Measurements from ENCODE around the gene RFLNA.
A peak's percentile ranks its signal among the peaks of the same experiment; 100 is the strongest.

Gene RFLNA

GRCh38 chr12:124347335-124347734 is 52.4 kb downstream of the RFLNA start:
- no peak for DNase-seq (ENCODE audit: low read depth)
- TF ChIP-seq CTCF (IDR thresholded peaks at IDR 0.05; ENCODE audit: low read length, missing control alignments) = no peak

GRCh38 chr12:124347805-124348658 is 53.1 kb downstream of the RFLNA start:
- DNase-seq (ENCODE audit: low read depth) = no peak
- no peak overlapping the region for H3K4me3 ChIP-seq (replicated peaks; ENCODE audit: low read depth, low read length)
- peak; percentile 46 for TF ChIP-seq CTCF (IDR thresholded peaks at IDR 0.05; ENCODE audit: low read length, missing control alignments)

More at GRCh38 chr12:124347335-124347734, 52.4 kb downstream of the RFLNA start:
- H3K4me3 ChIP-seq (replicated peaks; ENCODE audit: low read depth, low read length) = no peak overlapping the region

- no peak for DNase-seq (ENCODE audit: low read depth)
- TF ChIP-seq CTCF (IDR thresholded peaks at IDR 0.05; ENCODE audit: low read length, missing control alignments) = no peak
- no peak overlapping the region for H3K4me3 ChIP-seq (replicated peaks; ENCODE audit: low read depth, low read length)
These were observed 53.9 kb downstream of the RFLNA start for GRCh38 chr12:124348659-124349380.

- DNase-seq (ENCODE audit: low read depth) = no peak
- no peak overlapping the region for H3K4me3 ChIP-seq (replicated peaks; ENCODE audit: low read depth, low read length)
- TF ChIP-seq CTCF (IDR thresholded peaks at IDR 0.05; ENCODE audit: low read length, missing control alignments) = no peak
These were observed 55.6 kb downstream of the RFLNA start for GRCh38 chr12:124350491-124350890.

- TF ChIP-seq CTCF (IDR thresholded peaks at IDR 0.05; ENCODE audit: low read length, missing control alignments) = no peak
- H3K4me3 ChIP-seq (replicated peaks; ENCODE audit: low read depth, low read length) = no peak overlapping the region
- no peak for DNase-seq (ENCODE audit: low read depth)
These were observed 56.5 kb downstream of the RFLNA start for GRCh38 chr12:124351422-124351821.

GRCh38 chr12:124352257-124352656 is 57.4 kb downstream of the RFLNA start:
- DNase-seq (ENCODE audit: low read depth) = no peak
- H3K4me3 ChIP-seq (replicated peaks; ENCODE audit: low read depth, low read length) = no peak overlapping the region
- TF ChIP-seq CTCF (IDR thresholded peaks at IDR 0.05; ENCODE audit: low read length, missing control alignments) = no peak
